K562 (cell line): ENCODE results near the gene HMCN2.

Source experiments
- FOS ChIP-seq: IDR thresholded peaks from 3 replicates; pipeline ENCODE4 v1.6.1; 2011; ENCODE audit not compliant: insufficient read length; ENCODE audit errors: extremely low read depth
- TF ChIP-seq, protein P1 (sequence below): conservative IDR thresholded peaks from 2 replicates; pipeline ENCODE4 v1.6.1; 2011; ENCODE audit warnings: low read depth, mild to moderate bottlenecking, low read length; ENCODE audit not compliant: control insufficient read depth

DNA sequence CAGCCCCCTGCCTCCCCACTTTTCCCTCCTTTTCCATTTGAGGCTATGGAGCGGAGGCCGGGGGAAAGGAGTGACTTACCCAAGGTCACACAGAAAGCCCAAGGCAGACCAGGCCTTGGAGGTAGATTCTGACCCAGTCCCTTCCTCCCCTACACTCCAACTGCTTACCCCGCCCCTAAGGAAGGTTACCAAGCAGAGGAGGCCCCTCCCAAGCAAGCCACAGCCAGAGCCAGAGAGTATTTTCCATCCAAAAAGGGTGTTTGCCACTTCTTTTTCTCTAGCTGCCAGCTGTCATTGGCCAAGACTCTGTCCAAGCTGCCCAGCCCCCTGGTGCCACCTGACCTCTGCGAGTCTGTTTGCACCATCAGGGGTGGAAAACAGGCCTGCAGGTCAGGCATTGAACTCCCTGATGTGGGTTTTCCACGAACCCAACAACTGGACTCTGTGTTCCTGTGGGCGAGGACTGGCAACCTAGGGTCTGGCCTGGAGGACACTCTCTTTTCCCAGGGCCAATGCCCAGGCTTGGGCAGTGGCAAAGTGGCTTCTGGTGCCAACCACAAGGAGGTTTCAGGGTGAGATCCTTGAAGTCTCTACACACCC lies 172.9 kb downstream of the HMCN2 start:
- no peak for TF ChIP-seq FOS
- TF ChIP-seq, protein P1, sequence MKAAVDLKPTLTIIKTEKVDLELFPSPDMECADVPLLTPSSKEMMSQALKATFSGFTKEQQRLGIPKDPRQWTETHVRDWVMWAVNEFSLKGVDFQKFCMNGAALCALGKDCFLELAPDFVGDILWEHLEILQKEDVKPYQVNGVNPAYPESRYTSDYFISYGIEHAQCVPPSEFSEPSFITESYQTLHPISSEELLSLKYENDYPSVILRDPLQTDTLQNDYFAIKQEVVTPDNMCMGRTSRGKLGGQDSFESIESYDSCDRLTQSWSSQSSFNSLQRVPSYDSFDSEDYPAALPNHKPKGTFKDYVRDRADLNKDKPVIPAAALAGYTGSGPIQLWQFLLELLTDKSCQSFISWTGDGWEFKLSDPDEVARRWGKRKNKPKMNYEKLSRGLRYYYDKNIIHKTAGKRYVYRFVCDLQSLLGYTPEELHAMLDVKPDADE = no peak
